K562 (cell line): ENCODE results near the gene TRIM27. TPM values are rescaled to one million over a fixed set of nuclear protein-coding genes. Genes with fewer than 3 reads are reported as not detected.

Experiments
- C11orf30 ChIP-seq: fragments of 450-650 bp; IDR thresholded peaks from 2 replicates; pipeline ENCODE4 v1.6.1; 2016; ENCODE audit warnings: low read depth, mild to moderate bottlenecking
- COPS2 ChIP-seq: fragments of 450-650 bp; conservative IDR thresholded peaks from 2 replicates; pipeline ENCODE4 v1.6.1; 2016; ENCODE audit warnings: mild to moderate bottlenecking, moderate library complexity
- CREM ChIP-seq: IDR thresholded peaks from 2 replicates; pipeline ENCODE4 v1.6.1; 2014; ENCODE audit warnings: antibody characterized with exemption, low read depth
- CXXC5 ChIP-seq: fragments of 250-450 bp; sonication (Bioruptor Pico); IDR thresholded peaks from 2 replicates; pipeline ENCODE4 v1.8.0; 2022; ENCODE audit warnings: inconsistent platforms, mild to moderate bottlenecking, moderate library complexity
- FOXP1 ChIP-seq: sonication (generic); formaldehyde crosslinking; IDR thresholded peaks from 2 replicates; pipeline ENCODE4 v1.8.0; 2022; ENCODE audit warnings: mild to moderate bottlenecking, missing genetic modification reagents
- LEF1 ChIP-seq: fragments of 450-650 bp; IDR thresholded peaks from 2 replicates; pipeline ENCODE4 v1.6.1; 2016; ENCODE audit warnings: mild to moderate bottlenecking
- NFIC ChIP-seq: fragments of 450-650 bp; IDR thresholded peaks from 2 replicates; pipeline ENCODE4 v1.6.1; 2017; ENCODE audit warnings: mild to moderate bottlenecking, inconsistent platforms
- POLR2AphosphoS5 ChIP-seq: IDR thresholded peaks from 2 replicates; pipeline ENCODE4 v1.6.1; 2011; ENCODE audit warnings: mild to moderate bottlenecking, low read depth, low read length, moderate library complexity; ENCODE audit not compliant: control insufficient read depth, insufficient read depth
- STAG1 ChIP-seq: sonication (generic); formaldehyde crosslinking; IDR thresholded peaks from 2 replicates; pipeline ENCODE4 v1.5.0; 2020; ENCODE audit warnings: missing genetic modification reagents, borderline replicate concordance
- ZNF263 ChIP-seq: sonication (generic); formaldehyde crosslinking; IDR thresholded peaks from 2 replicates; pipeline ENCODE4 v1.8.0; 2022; ENCODE audit warnings: mild to moderate bottlenecking, missing genetic modification reagents, borderline replicate concordance
- polyA plus RNA-seq, 8 experiments: library from polyadenylated mRNA; depleted of rRNA in 4 of 8; stranded (reverse) in 5 of 8; unstranded in 3 of 8; fragments of >200 nt; fragmentation: Nextera tagmentation in 2 of 8; fragmentation: Illumina TruSeq in 1 of 8; extraction: Ambion mirVana in 2 of 8; extraction: Trizol in 1 of 8; gene quantifications; 2 replicates each; pipeline versions ENCODE4 v1.2.1 to v1.2.3, GENCODE V29; 2011 to 2014; ENCODE audit warnings: inconsistent platforms in 1 of 8, missing spikeins in 1 of 8
- total RNA-seq, 7 experiments: library from RNA; depleted of rRNA in 6 of 7; stranded (reverse); fragments of >200 nt in 6 of 7; fragmentation: Illumina TruSeq in 2 of 7; extraction: Trizol in 2 of 7; gene quantifications; 2 replicates each; pipeline versions ENCODE4 v1.2.1 to v1.2.3, GENCODE V29; 2011 to 2021; ENCODE audit warnings: low replicate concordance in 1 of 7
- TF ChIP-seq, protein P1 (sequence below): sonication (generic); formaldehyde crosslinking; IDR thresholded peaks from 2 replicates; pipeline ENCODE4 v1.8.0; 2022; ENCODE audit warnings: mild to moderate bottlenecking, missing genetic modification reagents
- TF ChIP-seq, protein P2 (sequence below): fragments of 450-650 bp; IDR thresholded peaks from 2 replicates; pipeline ENCODE4 v1.6.1; 2016; ENCODE audit warnings: mild to moderate bottlenecking, moderate library complexity

Gene TRIM27
- total and polyA plus RNA-seq, 9 of the 15 experiments (the other 6 are each of a cell fraction or from before 2014, with no cell fraction given): 37.7 to 235 (median 122) TPM

DNA sequence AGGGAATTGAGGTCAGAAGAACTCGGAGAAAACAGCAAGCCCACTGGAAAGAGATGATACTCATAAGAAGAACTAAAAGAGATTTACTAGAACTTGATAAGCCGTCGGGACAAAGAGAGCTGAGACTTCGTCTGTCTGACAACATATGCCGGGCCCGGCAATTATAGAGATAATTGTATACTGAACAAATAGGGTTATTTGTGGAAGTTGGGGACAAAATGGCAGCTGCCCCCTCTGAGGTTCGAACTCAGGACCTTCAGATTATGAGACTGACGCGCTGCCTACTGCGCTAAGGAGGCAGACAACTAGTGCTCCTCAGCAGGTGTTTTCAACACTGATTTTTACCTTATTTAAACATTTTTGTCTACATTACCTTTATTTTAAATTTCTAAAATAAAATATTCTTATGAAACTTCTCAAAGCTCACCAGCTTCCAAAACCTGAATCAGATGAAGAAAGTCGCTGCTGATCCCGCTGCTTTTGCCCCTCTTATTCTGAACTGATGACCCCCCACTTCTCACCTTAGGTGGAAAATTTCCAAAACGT, 29.3 kb upstream of the TRIM27 start (continued):
- TF ChIP-seq, protein P1, sequence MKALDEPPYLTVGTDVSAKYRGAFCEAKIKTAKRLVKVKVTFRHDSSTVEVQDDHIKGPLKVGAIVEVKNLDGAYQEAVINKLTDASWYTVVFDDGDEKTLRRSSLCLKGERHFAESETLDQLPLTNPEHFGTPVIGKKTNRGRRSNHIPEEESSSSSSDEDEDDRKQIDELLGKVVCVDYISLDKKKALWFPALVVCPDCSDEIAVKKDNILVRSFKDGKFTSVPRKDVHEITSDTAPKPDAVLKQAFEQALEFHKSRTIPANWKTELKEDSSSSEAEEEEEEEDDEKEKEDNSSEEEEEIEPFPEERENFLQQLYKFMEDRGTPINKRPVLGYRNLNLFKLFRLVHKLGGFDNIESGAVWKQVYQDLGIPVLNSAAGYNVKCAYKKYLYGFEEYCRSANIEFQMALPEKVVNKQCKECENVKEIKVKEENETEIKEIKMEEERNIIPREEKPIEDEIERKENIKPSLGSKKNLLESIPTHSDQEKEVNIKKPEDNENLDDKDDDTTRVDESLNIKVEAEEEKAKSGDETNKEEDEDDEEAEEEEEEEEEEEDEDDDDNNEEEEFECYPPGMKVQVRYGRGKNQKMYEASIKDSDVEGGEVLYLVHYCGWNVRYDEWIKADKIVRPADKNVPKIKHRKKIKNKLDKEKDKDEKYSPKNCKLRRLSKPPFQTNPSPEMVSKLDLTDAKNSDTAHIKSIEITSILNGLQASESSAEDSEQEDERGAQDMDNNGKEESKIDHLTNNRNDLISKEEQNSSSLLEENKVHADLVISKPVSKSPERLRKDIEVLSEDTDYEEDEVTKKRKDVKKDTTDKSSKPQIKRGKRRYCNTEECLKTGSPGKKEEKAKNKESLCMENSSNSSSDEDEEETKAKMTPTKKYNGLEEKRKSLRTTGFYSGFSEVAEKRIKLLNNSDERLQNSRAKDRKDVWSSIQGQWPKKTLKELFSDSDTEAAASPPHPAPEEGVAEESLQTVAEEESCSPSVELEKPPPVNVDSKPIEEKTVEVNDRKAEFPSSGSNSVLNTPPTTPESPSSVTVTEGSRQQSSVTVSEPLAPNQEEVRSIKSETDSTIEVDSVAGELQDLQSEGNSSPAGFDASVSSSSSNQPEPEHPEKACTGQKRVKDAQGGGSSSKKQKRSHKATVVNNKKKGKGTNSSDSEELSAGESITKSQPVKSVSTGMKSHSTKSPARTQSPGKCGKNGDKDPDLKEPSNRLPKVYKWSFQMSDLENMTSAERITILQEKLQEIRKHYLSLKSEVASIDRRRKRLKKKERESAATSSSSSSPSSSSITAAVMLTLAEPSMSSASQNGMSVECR (CRISPR knock-in tag): no peak
- TF ChIP-seq NFIC (peak; percentile 83), COPS2 (no peak), STAG1 (CRISPR knock-in tag) (no peak), ZNF263 (no peak), POLR2AphosphoS5 (no peak), LEF1 (no peak), C11orf30 (no peak), CXXC5 (CRISPR knock-in tag) (peak; percentile 69), FOXP1 (CRISPR knock-in tag) (no peak), CREM (peak; percentile 77)
- TF ChIP-seq, protein P2, sequence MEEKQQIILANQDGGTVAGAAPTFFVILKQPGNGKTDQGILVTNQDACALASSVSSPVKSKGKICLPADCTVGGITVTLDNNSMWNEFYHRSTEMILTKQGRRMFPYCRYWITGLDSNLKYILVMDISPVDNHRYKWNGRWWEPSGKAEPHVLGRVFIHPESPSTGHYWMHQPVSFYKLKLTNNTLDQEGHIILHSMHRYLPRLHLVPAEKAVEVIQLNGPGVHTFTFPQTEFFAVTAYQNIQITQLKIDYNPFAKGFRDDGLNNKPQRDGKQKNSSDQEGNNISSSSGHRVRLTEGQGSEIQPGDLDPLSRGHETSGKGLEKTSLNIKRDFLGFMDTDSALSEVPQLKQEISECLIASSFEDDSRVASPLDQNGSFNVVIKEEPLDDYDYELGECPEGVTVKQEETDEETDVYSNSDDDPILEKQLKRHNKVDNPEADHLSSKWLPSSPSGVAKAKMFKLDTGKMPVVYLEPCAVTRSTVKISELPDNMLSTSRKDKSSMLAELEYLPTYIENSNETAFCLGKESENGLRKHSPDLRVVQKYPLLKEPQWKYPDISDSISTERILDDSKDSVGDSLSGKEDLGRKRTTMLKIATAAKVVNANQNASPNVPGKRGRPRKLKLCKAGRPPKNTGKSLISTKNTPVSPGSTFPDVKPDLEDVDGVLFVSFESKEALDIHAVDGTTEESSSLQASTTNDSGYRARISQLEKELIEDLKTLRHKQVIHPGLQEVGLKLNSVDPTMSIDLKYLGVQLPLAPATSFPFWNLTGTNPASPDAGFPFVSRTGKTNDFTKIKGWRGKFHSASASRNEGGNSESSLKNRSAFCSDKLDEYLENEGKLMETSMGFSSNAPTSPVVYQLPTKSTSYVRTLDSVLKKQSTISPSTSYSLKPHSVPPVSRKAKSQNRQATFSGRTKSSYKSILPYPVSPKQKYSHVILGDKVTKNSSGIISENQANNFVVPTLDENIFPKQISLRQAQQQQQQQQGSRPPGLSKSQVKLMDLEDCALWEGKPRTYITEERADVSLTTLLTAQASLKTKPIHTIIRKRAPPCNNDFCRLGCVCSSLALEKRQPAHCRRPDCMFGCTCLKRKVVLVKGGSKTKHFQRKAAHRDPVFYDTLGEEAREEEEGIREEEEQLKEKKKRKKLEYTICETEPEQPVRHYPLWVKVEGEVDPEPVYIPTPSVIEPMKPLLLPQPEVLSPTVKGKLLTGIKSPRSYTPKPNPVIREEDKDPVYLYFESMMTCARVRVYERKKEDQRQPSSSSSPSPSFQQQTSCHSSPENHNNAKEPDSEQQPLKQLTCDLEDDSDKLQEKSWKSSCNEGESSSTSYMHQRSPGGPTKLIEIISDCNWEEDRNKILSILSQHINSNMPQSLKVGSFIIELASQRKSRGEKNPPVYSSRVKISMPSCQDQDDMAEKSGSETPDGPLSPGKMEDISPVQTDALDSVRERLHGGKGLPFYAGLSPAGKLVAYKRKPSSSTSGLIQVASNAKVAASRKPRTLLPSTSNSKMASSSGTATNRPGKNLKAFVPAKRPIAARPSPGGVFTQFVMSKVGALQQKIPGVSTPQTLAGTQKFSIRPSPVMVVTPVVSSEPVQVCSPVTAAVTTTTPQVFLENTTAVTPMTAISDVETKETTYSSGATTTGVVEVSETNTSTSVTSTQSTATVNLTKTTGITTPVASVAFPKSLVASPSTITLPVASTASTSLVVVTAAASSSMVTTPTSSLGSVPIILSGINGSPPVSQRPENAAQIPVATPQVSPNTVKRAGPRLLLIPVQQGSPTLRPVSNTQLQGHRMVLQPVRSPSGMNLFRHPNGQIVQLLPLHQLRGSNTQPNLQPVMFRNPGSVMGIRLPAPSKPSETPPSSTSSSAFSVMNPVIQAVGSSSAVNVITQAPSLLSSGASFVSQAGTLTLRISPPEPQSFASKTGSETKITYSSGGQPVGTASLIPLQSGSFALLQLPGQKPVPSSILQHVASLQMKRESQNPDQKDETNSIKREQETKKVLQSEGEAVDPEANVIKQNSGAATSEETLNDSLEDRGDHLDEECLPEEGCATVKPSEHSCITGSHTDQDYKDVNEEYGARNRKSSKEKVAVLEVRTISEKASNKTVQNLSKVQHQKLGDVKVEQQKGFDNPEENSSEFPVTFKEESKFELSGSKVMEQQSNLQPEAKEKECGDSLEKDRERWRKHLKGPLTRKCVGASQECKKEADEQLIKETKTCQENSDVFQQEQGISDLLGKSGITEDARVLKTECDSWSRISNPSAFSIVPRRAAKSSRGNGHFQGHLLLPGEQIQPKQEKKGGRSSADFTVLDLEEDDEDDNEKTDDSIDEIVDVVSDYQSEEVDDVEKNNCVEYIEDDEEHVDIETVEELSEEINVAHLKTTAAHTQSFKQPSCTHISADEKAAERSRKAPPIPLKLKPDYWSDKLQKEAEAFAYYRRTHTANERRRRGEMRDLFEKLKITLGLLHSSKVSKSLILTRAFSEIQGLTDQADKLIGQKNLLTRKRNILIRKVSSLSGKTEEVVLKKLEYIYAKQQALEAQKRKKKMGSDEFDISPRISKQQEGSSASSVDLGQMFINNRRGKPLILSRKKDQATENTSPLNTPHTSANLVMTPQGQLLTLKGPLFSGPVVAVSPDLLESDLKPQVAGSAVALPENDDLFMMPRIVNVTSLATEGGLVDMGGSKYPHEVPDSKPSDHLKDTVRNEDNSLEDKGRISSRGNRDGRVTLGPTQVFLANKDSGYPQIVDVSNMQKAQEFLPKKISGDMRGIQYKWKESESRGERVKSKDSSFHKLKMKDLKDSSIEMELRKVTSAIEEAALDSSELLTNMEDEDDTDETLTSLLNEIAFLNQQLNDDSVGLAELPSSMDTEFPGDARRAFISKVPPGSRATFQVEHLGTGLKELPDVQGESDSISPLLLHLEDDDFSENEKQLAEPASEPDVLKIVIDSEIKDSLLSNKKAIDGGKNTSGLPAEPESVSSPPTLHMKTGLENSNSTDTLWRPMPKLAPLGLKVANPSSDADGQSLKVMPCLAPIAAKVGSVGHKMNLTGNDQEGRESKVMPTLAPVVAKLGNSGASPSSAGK: peak; percentile 61; the same call in 1 of the 2 replicates
